Left renal cortex interstitium (tissue), 4 donors: ENCODE results near the gene SURF6. TPM values are rescaled to one million over a fixed set of nuclear protein-coding genes. Genes with fewer than 3 reads are reported as not detected.
"Not testable (repeated sequence)": the region's sequence is repeated elsewhere in the genome, so short reads cannot be mapped to it uniquely, and the experiment has no call there.

Source experiments
- DNase-seq, 4 donors: peaks; one replicate each; pipeline ENCODE4 v3.0.0-alpha.2; 2013; ENCODE audit warnings: low read depth in 4 of 4, low spot score in 2 of 4, missing footprints in 1 of 4
- polyA plus RNA-seq, 4 donors: library from polyadenylated mRNA; unstranded; fragments of 120-200 nt; gene quantifications; one replicate each; pipeline ENCODE4 v1.2.1, GENCODE V29; 2013; ENCODE audit not compliant: insufficient read length in 4 of 4

Gene SURF6
- polyA plus RNA-seq, 4 donors = 27.2 to 38.2 (median 32.2) TPM

- not testable (repeated sequence) for DNase-seq
Measured at GRCh38 chr9:133329306-133330156, 6.5 kb downstream of the SURF6 start.

- DNase-seq = no peak
Measured at GRCh38 chr9:133327834-133328484, 8.0 kb downstream of the SURF6 start.

GRCh38 chr9:133327021-133327420 is 9.0 kb downstream of the SURF6 start:
- not testable (repeated sequence) for DNase-seq

GRCh38 chr9:133323991-133324703 is 11.8 kb downstream of the SURF6 start:
- DNase-seq = no peak

GRCh38 chr9:133323211-133323610 is 12.8 kb downstream of the SURF6 start:
- no peak for DNase-seq

- DNase-seq = no peak
Measured at GRCh38 chr9:133322701-133323100, 13.3 kb downstream of the SURF6 start.

GRCh38 chr9:133321411-133321935 is 14.5 kb downstream of the SURF6 start:
- DNase-seq = no peak

GRCh38 chr9:133320421-133320881 is 15.5 kb downstream of the SURF6 start:
- no peak for DNase-seq

- not testable (repeated sequence) for DNase-seq
Measured at GRCh38 chr9:133317551-133317950, 18.4 kb downstream of the SURF6 start.

GRCh38 chr9:133315997-133316396 is 20.0 kb downstream of the SURF6 start:
- DNase-seq = no peak

GRCh38 chr9:133309608-133310007 is 26.4 kb downstream of the SURF6 start:
- no peak for DNase-seq

- DNase-seq = no peak
Measured at GRCh38 chr9:133307301-133307700, 28.7 kb downstream of the SURF6 start.

GRCh38 chr9:133306242-133307204 is 29.5 kb downstream of the SURF6 start:
- no peak for DNase-seq

GRCh38 chr9:133305731-133306130 is 30.3 kb downstream of the SURF6 start:
- DNase-seq = no peak

GRCh38 chr9:133304477-133305377 is 31.3 kb downstream of the SURF6 start:
- no peak for DNase-seq

GRCh38 chr9:133304158-133304470 is 31.9 kb downstream of the SURF6 start:
- DNase-seq = no peak

- no peak for DNase-seq
Measured at GRCh38 chr9:133303266-133304157, 32.5 kb downstream of the SURF6 start.
